GM12878 (cell line): ENCODE measurements around the gene ESYT3. TPM values are rescaled to one million over a fixed set of nuclear protein-coding genes. Genes with fewer than 3 reads are reported as not detected.

ENCODE experiments used
- ATAC-seq: fragments of 200-7000 bp; cut with Tn5 transposase; 3 replicates; pipeline ENCODE4 v1.9.1; 2020; ENCODE audit warnings: mild to moderate bottlenecking, moderate library complexity
- BruUV-seq: library from RNA; stranded (reverse); fragments of 400-500 nt; replicated peaks from 2 replicates; lab custom pipeline; 2021; lab: Mats Ljungman, UMichigan
- CTCF ChIA-PET: fragments of 300-600 bp; sonication (Branson Sonifier 250); formaldehyde crosslinking; extraction: SDS; loops from one replicate; lab custom pipeline; 2021; ENCODE audit warnings: inconsistent platforms; lab: Yijun Ruan, JAX
- POLR2A ChIA-PET: fragments of 350-600 bp; formaldehyde crosslinking; extraction: SDS; loops from one replicate; lab custom pipeline; 2021; ENCODE audit warnings: inconsistent platforms; lab: Charles Lee
- RAD21 ChIA-PET: fragments of 300-600 bp; sonication (Branson Sonifier 250); formaldehyde crosslinking; loops from one replicate; lab custom pipeline; 2023; ENCODE audit warnings: antibody characterized with exemption; ENCODE audit not compliant: unreplicated experiment; lab: Charles Lee
- SMC1A ChIA-PET: fragments of 300-600 bp; sonication (Branson Sonifier 250); formaldehyde crosslinking; loops from one replicate; lab custom pipeline; 2023; ENCODE audit not compliant: unreplicated experiment, uncharacterized antibody; lab: Charles Lee
- DNase-seq: peaks from one replicate; pipeline ENCODE4 v3.0.0-alpha.2; 2011; ENCODE audit warnings: low read depth, low spot score
- FAIRE-seq: peaks from 3 replicates; lab custom pipeline; 2011; peaks lifted over from hg19 to GRCh38; lab: Jason Lieb, UNC
- H2AFZ ChIP-seq: 2 replicates; pipeline ENCODE4 v1.6.0; 2011; ENCODE audit warnings: low read depth, low read length, control low read depth; ENCODE audit not compliant: control insufficient read depth
- H3K27ac ChIP-seq: 2 replicates; pipeline ENCODE4 v1.5.1; 2011; ENCODE audit warnings: control low read depth; ENCODE audit not compliant: control insufficient read depth, insufficient read depth
- H3K27me3 ChIP-seq, 2 experiments: replicated peaks in 1 of 2; 2 replicates each; pipeline versions ENCODE4 v1.6.0 to v1.6.1; 2011; ENCODE audit warnings: low read length in 1 of 2; ENCODE audit not compliant: control insufficient read depth in 2 of 2, insufficient read depth in 2 of 2
- H3K36me3 ChIP-seq, 2 experiments: 2 replicates each; pipeline ENCODE4 v1.5.1; 2011; ENCODE audit warnings: low read length in 1 of 2; ENCODE audit not compliant: control insufficient read depth in 2 of 2, insufficient read depth in 2 of 2
- H3K4me1 ChIP-seq: 2 replicates; pipeline ENCODE4 v1.6.1; 2011; ENCODE audit warnings: mild to moderate bottlenecking, low read length, moderate library complexity, mixed read lengths; ENCODE audit not compliant: control insufficient read depth, insufficient read depth
- H3K4me2 ChIP-seq: 2 replicates; pipeline ENCODE4 v1.6.0; 2011; ENCODE audit warnings: control low read depth; ENCODE audit not compliant: control insufficient read depth, insufficient read depth
- H3K4me3 ChIP-seq: fragments of 200-600 bp; sonication (generic); 2 replicates; pipeline ENCODE4 v1.5.1; 2016
- H3K79me2 ChIP-seq: 2 replicates; pipeline ENCODE4 v1.6.0; 2011; ENCODE audit warnings: low read length; ENCODE audit not compliant: control insufficient read depth, insufficient read depth
- H3K9ac ChIP-seq: 2 replicates; pipeline ENCODE4 v1.8.0; 2011; ENCODE audit warnings: low read length, control low read depth, mixed read lengths; ENCODE audit not compliant: control insufficient read depth, insufficient read depth
- H3K9me3 ChIP-seq: replicated peaks from 3 replicates; pipeline ENCODE4 v1.5.1; 2011; ENCODE audit warnings: mild to moderate bottlenecking, low read length; ENCODE audit not compliant: control insufficient read depth, insufficient read depth
- H4K20me1 ChIP-seq: 2 replicates; pipeline ENCODE4 v1.6.0; 2011; ENCODE audit not compliant: control insufficient read depth, insufficient read depth
- CEBPB ChIP-seq, 2 experiments: fragments of 150-350 bp in 1 of 2; IDR thresholded peaks; 2 replicates each; pipeline ENCODE4 v1.6.1; 2012 to 2014; ENCODE audit warnings: low read depth in 2 of 2, low read length in 2 of 2, borderline replicate concordance in 1 of 2, inconsistent platforms in 1 of 2
- KDM1A ChIP-seq: fragments of 200-600 bp; sonication (generic); IDR thresholded peaks from 2 replicates; pipeline ENCODE4 v1.6.1; 2016; ENCODE audit warnings: borderline replicate concordance
- MLLT1 ChIP-seq: fragments of 450-650 bp; IDR thresholded peaks from 2 replicates; pipeline ENCODE4 v1.6.1; 2016; ENCODE audit warnings: mild to moderate bottlenecking
- MTA2 ChIP-seq: fragments of 450-650 bp; IDR thresholded peaks from 2 replicates; pipeline ENCODE4 v1.6.1; 2016; ENCODE audit warnings: low read depth, mild to moderate bottlenecking, moderate library complexity
- NR2C2 ChIP-seq: IDR thresholded peaks from 2 replicates; pipeline ENCODE4 v1.6.1; 2011; ENCODE audit warnings: borderline replicate concordance, low read depth; ENCODE audit not compliant: control insufficient read depth, insufficient read length
- PRDM15 ChIP-seq: fragments of 450-650 bp; formaldehyde crosslinking; IDR thresholded peaks from 2 replicates; pipeline ENCODE4 v1.4.0; 2020; ENCODE audit warnings: mild to moderate bottlenecking, moderate library complexity
- RCOR1 ChIP-seq: conservative IDR thresholded peaks from 2 replicates; pipeline ENCODE4 v1.6.1; 2012; ENCODE audit warnings: low read depth, low read length, improper control_type of control experiment
- RUNX3 ChIP-seq: IDR thresholded peaks from 2 replicates; pipeline ENCODE4 v1.6.1; 2012; ENCODE audit warnings: low read length, inconsistent platforms
- YY1 ChIP-seq: IDR thresholded peaks from 2 replicates; pipeline ENCODE4 v1.6.1; 2011; ENCODE audit warnings: low read depth, mild to moderate bottlenecking, low read length
- whole genome bisulfite sequencing: methylation state at CpG from one replicate; pipeline ENCODE4 v1.1.6; 2016; ENCODE audit warnings: low lambda C conversion rate; ENCODE audit not compliant: insufficient replicate concordance, insufficient coverage; ENCODE audit errors: missing lambda C conversion rate; 5-methylcytosine and 5-hydroxymethylcytosine counted together
- in situ Hi-C: fragments of 300-500 bp; cut with MboI; formaldehyde crosslinking; loops from 9 replicates; pipeline ENCODE4 v1.14.3; 2018; ENCODE audit warnings: mixed read lengths
- intact Hi-C: fragments of 100-400 bp; cut with micrococcal nuclease; formaldehyde crosslinking; loops from one replicate; pipeline ENCODE4 v1.14.2; 2022; ENCODE audit not compliant: unreplicated experiment
- polyA plus RNA-seq, 11 experiments: library from polyadenylated mRNA; depleted of rRNA in 4 of 11; unstranded in 6 of 11; stranded (reverse) in 5 of 11; fragments of >200 nt; fragmentation: Nextera tagmentation in 4 of 11; fragmentation: Illumina TruSeq in 1 of 11; extraction: Ambion mirVana in 4 of 11; extraction: Trizol in 1 of 11; gene quantifications; 1 replicate in 1 of 11; 2 replicates in 10 of 11; pipeline versions ENCODE4 v1.2.1 to v1.2.3, GENCODE V29; 2011 to 2016; ENCODE audit warnings: inconsistent platforms in 2 of 11, missing spikeins in 2 of 11, low read depth in 1 of 11
- total RNA-seq, 4 experiments: library from RNA; depleted of rRNA in 3 of 4; stranded (reverse); fragments of >200 nt in 3 of 4; fragmentation: Illumina TruSeq in 1 of 4; extraction: Trizol in 1 of 4; gene quantifications; 2 replicates each; pipeline versions ENCODE4 v1.2.1 to v1.2.3, GENCODE V29; 2013 to 2021

Gene ESYT3
- total and polyA plus RNA-seq, 10 of the 15 experiments (the other 5 are each of a cell fraction or from before 2014, with no cell fraction given) = not detected

GRCh38 chr3:138465451-138465850, 31.0 kb downstream of the ESYT3 start (continued):
- TF ChIP-seq MLLT1 (no peak), RCOR1 (no peak), MTA2 (no peak), CEBPB (IDR thresholded peaks at IDR 0.05; ENCODE audit: borderline replicate concordance in 1 of 2, low read depth in 2 of 2, low read length in 2 of 2) (no peak), PRDM15 (CRISPR knock-in tag) (no peak), YY1 (no peak)
- TF ChIP-seq, all 136 proteins: peak for 0

GRCh38 chr3:138465925-138466324, 31.5 kb downstream of the ESYT3 start:
- TF ChIP-seq RUNX3 = no peak
- TF ChIP-seq KDM1A = no peak
- TF ChIP-seq NR2C2 = no peak
- Histone ChIP-seq H3K27ac (no peak overlapping the region), H3K36me3 (no peaks in the 10 kb centered on the region), H3K9me3 (no peaks in the 10 kb centered on the region), H4K20me1 (no peaks in the 10 kb centered on the region), H3K4me2 (no peak overlapping the region), H3K79me2 (no peaks in the 10 kb centered on the region), H3K27me3 (no peaks in the 10 kb centered on the region; a peak in 3 of 4 replicates), H3K9ac (no peak overlapping the region), H3K4me1 (no peaks in the 10 kb centered on the region), H2AFZ (no peak overlapping the region), H3K4me3 (no peak overlapping the region)
- CTCF ChIA-PET = interaction anchor here (1.8 kb wide), 1 partner anchor 13 kb away, joined by 9 read pairs; no protein-coding TSS in a partner anchor
- no peak for FAIRE-seq
- RAD21 ChIA-PET = interaction anchor here (0.6 kb wide), 1 partner anchor 16 kb away, joined by 3 read pairs; no protein-coding TSS in a partner anchor
- WGBS = 13% methylated on average over 2 of the region's 2 CpGs
- BruUV-seq = no TSS peak
- ATAC-seq = no peak
- in situ Hi-C loops = no loop called here
- POLR2A ChIA-PET = no interaction called here
- intact Hi-C loops = no loop called here
- DNase-seq = no peak
- SMC1A ChIA-PET = no interaction called here
